WI38 (cell line): ENCODE results near the gene HS2ST1.

Source experiments
- H3K4me3 ChIP-seq: 2 replicates; pipeline ENCODE4 v1.5.1; 2011; ENCODE audit warnings: low read depth, mild to moderate bottlenecking, control low read depth, low read length
- CTCF ChIP-seq: IDR thresholded peaks from 2 replicates; pipeline ENCODE4 v1.5.1; 2012; ENCODE audit warnings: low read depth, mild to moderate bottlenecking, control low read depth, low read length

HS2ST1 gene

GRCh38 chr1:87104140-87104539 lies 189.7 kb downstream of the HS2ST1 start:
- no peak for TF ChIP-seq CTCF
- H3K4me3 ChIP-seq = no peak overlapping the region

- TF ChIP-seq CTCF = no peak
- no peak overlapping the region for H3K4me3 ChIP-seq
Measured at GRCh38 chr1:87104945-87105344, 190.5 kb downstream of the HS2ST1 start.

GRCh38 chr1:87106144-87106543 lies 191.7 kb downstream of the HS2ST1 start:
- TF ChIP-seq CTCF = no peak
- H3K4me3 ChIP-seq = no peak overlapping the region

GRCh38 chr1:87106867-87107266 lies 192.4 kb downstream of the HS2ST1 start:
- H3K4me3 ChIP-seq = no peak overlapping the region
- no peak for TF ChIP-seq CTCF

- TF ChIP-seq CTCF = no peak
Measured at GRCh38 chr1:87108228-87108627, 193.8 kb downstream of the HS2ST1 start.

GRCh38 chr1:87108814-87109411 lies 194.5 kb downstream of the HS2ST1 start:
- no peak for TF ChIP-seq CTCF
- H3K4me3 ChIP-seq = no peak overlapping the region

More at GRCh38 chr1:87108228-87108627, 193.8 kb downstream of the HS2ST1 start:
- no peak overlapping the region for H3K4me3 ChIP-seq

- TF ChIP-seq CTCF = no peak
- no peak overlapping the region for H3K4me3 ChIP-seq
Measured at GRCh38 chr1:87111659-87112371, 197.4 kb downstream of the HS2ST1 start.
